Brain microvascular endothelial cell (primary cell): ENCODE data around the gene ZNF502.

Experiments used
- DNase-seq: peaks from one replicate; pipeline ENCODE4 v3.0.0-alpha.2; 2020
- H3K27ac ChIP-seq: fragments of 250-450 bp; sonication (Bioruptor Pico); 2 replicates; pipeline ENCODE4 v1.5.1; 2020; ENCODE audit warnings: mild to moderate bottlenecking, moderate library complexity
- H3K27me3 ChIP-seq: fragments of 250-450 bp; sonication (Bioruptor Pico); replicated peaks from 2 replicates; pipeline ENCODE4 v1.5.1; 2020; ENCODE audit warnings: mild to moderate bottlenecking
- H3K36me3 ChIP-seq: fragments of 250-450 bp; sonication (Bioruptor Pico); replicated peaks from 2 replicates; pipeline ENCODE4 v1.5.1; 2020; ENCODE audit warnings: mild to moderate bottlenecking
- H3K4me3 ChIP-seq: 2 replicates; pipeline ENCODE4 v1.5.1; 2011; ENCODE audit warnings: low read depth, mild to moderate bottlenecking, control low read depth, low read length, moderate library complexity
- in situ Hi-C: cut with HindIII; loops from 2 replicates; pipeline ENCODE4 v1.10.0; 2017; ENCODE audit warnings: low sequenced_read_pairs, low pct_ligation_motif_present
- TF ChIP-seq, protein P1 (sequence below): IDR thresholded peaks from 2 replicates; pipeline ENCODE4 v1.5.1; 2011; ENCODE audit warnings: low read depth, mild to moderate bottlenecking, moderate library complexity, low read length, control low read depth, inconsistent platforms; ENCODE audit errors: missing control alignments

Gene ZNF502

DNA sequence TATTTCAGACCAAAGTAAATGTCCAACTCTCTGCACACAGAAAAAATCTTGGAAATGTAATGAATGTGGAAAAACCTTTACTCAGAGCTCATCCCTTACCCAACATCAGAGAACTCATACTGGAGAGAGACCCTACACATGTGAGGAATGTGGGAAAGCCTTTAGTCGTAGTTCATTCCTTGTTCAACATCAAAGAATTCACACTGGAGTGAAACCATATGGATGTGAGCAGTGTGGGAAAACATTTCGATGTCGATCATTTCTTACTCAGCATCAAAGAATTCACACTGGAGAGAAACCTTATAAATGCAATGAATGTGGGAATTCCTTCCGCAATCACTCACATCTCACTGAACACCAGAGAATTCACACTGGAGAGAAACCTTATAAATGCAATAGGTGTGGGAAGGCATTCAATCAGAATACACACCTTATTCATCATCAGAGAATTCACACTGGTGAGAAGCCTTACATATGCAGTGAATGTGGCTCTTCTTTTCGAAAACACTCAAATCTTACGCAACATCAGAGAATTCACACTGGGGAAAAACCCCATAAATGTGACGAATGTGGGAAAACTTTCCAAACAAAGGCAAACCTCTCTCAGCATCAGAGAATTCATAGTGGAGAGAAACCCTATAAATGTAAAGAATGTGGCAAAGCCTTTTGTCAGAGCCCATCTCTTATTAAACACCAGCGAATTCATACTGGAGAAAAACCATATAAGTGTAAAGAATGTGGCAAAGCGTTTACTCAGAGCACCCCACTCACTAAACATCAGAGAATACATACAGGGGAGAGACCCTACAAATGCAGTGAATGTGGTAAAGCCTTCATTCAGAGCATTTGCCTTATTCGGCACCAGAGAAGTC, 9.0 kb downstream of the ZNF502 start:
- TF ChIP-seq, protein P1, sequence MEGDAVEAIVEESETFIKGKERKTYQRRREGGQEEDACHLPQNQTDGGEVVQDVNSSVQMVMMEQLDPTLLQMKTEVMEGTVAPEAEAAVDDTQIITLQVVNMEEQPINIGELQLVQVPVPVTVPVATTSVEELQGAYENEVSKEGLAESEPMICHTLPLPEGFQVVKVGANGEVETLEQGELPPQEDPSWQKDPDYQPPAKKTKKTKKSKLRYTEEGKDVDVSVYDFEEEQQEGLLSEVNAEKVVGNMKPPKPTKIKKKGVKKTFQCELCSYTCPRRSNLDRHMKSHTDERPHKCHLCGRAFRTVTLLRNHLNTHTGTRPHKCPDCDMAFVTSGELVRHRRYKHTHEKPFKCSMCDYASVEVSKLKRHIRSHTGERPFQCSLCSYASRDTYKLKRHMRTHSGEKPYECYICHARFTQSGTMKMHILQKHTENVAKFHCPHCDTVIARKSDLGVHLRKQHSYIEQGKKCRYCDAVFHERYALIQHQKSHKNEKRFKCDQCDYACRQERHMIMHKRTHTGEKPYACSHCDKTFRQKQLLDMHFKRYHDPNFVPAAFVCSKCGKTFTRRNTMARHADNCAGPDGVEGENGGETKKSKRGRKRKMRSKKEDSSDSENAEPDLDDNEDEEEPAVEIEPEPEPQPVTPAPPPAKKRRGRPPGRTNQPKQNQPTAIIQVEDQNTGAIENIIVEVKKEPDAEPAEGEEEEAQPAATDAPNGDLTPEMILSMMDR, result no peak
- H3K27me3 ChIP-seq, result no peaks in the 10 kb centered on the region
- in situ Hi-C loops, result no loop called here
- H3K4me3 ChIP-seq, result no peak overlapping the region
- H3K36me3 ChIP-seq, result peaks cover 27% of the 10 kb centered on the region
- DNase-seq, result no peak
- no peak overlapping the region for H3K27ac ChIP-seq

DNA sequence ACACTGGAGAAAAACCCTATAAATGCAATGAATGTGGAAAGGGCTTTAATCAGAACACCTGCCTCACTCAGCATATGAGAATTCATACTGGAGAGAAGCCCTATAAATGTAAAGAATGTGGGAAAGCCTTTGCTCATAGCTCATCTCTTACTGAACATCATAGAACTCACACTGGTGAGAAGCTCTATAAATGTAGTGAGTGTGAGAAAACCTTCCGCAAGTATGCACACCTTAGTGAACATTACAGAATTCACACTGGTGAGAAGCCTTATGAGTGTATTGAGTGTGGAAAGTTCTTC, 9.6 kb downstream of the ZNF502 start:
- H3K27me3 ChIP-seq, result no peaks in the 10 kb centered on the region
- H3K36me3 ChIP-seq, result peaks cover 27% of the 10 kb centered on the region
- no peak overlapping the region for H3K4me3 ChIP-seq
- H3K27ac ChIP-seq, result no peak overlapping the region
- TF ChIP-seq, protein P1, result no peak
- DNase-seq, result no peak
- in situ Hi-C loops, result no loop called here

DNA sequence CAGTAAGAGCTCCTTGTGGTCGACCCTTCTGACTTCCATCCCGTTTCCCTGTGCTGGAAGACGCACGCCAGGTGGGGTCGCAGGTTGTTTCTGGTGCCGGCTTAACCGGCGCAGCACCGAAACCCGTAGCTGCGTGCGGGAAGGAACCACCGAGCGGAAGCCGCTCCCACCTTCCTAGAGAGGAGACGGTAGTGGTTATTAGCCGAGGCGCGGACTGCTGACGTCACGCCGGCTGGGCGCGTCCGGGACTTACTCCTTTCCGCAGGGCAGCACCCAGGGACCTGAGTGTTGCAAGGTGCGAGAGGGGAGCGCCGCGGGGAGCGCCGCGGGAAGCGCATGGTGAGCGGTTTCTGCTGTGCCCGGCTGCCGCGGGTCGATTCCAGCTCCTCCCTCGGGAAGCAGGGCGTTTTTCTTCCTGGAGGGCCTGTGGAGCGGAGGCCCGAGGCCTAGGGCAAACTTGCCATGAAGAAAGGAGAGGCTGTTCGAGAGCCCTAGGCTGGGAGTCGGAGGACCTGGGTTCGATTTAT, 17.0 kb downstream of the ZNF502 start, which contains the start of gene ZNF501:
Gene ZNF501, plus strand, starts transcription at position 252 of the 527 bp plus-strand sequence. CDS start 4,787 bp downstream, outside the sequence.
- H3K36me3 ChIP-seq, result peaks cover 8% of the 10 kb centered on the region
- peak within 1 kb of the TSS; percentile 80 for H3K4me3 ChIP-seq
- H3K27me3 ChIP-seq, result no peaks in the 10 kb centered on the region
- TF ChIP-seq, protein P1, result no peak
- in situ Hi-C loops, result no loop called here
- DNase-seq, result peak; percentile 89
- peak within 1 kb of the TSS; percentile 11 for H3K27ac ChIP-seq

DNA sequence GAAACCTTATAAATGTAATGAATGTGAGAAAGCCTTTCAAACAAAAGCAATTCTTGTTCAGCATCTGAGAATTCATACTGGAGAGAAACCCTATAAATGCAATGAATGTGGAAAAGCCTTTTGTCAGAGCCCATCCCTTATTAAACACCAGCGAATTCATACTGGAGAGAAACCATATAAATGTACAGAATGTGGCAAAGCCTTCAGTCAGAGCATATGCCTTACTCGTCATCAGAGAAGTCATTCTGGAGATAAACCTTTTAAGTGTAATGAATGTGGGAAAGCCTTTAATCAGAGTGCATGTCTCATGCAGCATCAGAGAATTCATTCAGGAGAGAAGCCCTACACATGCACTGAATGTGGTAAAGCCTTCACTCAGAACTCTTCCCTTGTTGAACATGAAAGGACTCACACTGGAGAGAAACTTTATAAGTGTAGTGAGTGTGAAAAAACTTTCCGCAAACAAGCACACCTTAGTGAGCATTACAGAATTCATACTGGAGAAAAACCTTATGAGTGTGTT, 22.2 kb downstream of the ZNF502 start:
- in situ Hi-C loops, result no loop called here
- Histone ChIP-seq H3K4me3 (no peak overlapping the region), H3K27ac (no peak overlapping the region), H3K27me3 (no peaks in the 10 kb centered on the region), H3K36me3 (peaks cover 13% of the 10 kb centered on the region)
- TF ChIP-seq, protein P1, result no peak
- no peak for DNase-seq

DNA sequence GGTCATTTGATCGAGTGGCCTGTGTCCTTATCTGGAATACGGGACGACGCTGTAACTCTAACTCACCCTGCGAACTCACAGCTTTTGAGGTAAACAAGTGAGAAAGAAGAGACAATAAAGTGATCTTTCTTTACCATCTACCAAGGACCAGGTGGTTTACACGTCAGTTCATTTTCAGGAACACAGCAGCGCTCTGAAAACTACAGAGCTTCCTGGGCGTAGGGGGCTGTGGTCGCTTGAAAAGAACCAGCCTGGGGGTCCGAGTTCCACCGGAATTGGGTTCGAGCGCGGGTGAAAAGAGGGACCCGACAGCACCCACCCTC, 48.6 kb downstream of the ZNF502 start:
- peaks cover 2% of the 10 kb centered on the region for H3K36me3 ChIP-seq
- DNase-seq, result no peak
- no peaks in the 10 kb centered on the region for H3K27me3 ChIP-seq
- peak overlapping the region; percentile 85 for H3K27ac ChIP-seq
- peak overlapping the region; percentile 91 for H3K4me3 ChIP-seq
- TF ChIP-seq, protein P1, result no peak
- in situ Hi-C loops, result no loop called here
